Activated CD4-positive, alpha-beta T cell treated with anti-CD3 and anti-CD28 coated beads for 48 hours (primary cell): ENCODE results near the gene C12orf76.
"Not testable (repeated sequence)": the region's sequence is repeated elsewhere in the genome, so short reads cannot be mapped to it uniquely, and the experiment has no call there.

ENCODE experiments used
- DNase-seq: peaks from one replicate; pipeline ENCODE4 v3.0.0-alpha.2; 2020

C12orf76 gene, protein sequence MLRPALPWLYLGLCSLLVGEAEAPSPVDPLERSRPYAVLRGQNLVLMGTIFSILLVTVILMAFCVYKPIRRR

GRCh38 chr12:110048242-110049027 lies at the start of gene C12orf76:
Gene C12orf76 (minus strand): TSS chr12:110048522. CDS start chr12:110048495, 27 bp downstream.
- peak; percentile 94 for DNase-seq

DNA sequence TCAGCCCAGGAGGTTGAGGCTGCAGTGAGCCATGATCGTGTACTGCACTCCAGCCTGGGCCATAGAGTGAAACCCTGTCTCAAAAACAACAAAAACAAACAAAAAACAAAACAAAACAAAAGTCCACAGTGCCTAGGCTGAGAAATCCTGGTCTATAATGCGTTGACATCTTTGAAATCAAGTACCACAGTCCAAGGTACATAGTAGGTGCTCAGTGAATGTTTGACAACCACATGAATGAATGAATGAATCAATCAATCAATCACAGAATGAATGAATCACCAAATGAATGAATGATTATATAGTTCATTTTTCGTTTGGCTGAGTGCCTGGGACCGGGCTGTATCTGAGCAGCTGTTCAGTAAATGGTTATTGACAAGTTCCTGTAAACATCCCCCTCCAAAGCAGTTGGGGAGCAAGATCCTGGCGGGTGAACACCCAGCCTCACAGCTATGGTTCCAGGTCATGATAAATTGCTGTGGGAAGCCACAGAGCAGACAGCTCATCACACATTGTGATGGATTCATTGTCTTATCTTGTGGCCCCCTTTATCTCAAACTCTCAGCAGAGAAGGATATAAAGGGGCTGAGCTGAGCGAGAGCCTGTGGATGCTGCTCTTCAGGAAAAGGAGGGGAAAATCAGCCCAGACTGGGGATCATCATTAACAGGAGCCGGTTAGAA lies 45.4 kb upstream of the C12orf76 start:
- DNase-seq, result no peak

DNA sequence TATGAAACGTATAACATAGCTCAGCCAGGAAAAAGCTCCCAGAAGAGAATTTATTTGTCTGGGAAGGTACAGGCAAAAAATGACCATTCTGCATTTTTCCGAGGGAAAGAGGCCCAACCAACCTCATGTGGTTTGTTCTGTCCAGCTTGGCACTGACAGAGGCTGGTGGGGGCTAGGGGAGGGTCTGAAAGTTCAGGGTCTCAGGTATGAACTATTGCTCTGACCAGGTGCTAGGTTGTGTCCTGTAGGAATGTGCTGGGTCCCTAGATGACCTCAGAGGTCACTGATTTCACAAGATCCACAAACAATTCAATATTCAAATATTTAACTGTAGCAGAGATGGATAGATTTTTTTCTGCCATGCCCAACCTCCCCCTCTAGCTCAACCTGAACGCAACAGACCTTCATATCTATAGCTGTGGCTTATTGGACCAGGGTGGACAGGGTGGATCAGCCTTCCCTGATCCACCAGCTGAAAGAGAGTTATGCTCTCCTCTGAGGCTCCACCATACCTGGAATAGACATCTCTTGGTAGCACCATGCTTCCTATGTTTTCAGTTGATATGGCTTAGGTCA lies 42.9 kb upstream of the C12orf76 start:
- DNase-seq, result no peak

- DNase-seq, result no peak
Measured at GRCh38 chr12:110090266-110091135, 42.2 kb upstream of the C12orf76 start.

- DNase-seq, result no peak
Measured at GRCh38 chr12:110088936-110089335, 40.6 kb upstream of the C12orf76 start.

- DNase-seq, result not testable (repeated sequence)
Measured at GRCh38 chr12:110088216-110088615, 39.9 kb upstream of the C12orf76 start.

DNA sequence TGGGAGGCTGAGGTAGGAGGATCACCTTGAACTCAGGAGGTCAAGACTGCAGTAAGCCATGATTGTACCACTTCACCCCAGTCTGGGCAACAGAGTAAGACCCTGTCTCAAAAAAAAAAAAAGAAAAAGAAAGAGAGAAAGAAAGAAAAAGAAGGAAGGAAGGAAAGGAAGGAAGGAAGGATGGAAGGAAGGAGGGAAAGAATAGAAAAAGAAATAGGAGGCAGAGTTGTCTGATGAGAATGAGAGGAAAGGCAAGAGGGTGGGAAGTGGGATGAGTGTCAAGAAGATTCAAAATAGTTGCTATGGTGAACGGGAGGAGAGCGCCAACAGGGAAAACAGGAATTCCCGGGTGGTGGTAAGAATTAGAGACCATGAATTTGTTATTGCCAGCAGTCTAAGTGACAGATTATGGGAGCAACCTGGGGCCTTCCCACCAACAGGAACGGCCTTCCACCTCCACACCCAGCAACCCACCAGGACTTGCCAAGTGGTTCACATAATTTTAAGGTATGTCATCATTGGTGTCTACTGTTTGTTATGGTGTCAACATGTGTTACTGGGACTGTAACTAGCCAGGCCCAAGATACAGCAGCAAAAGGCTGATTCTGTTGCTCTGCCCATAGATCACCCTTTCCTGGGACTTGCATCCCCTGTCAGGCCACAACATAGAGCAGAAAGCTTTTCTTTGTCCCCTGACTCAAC lies 36.1 kb upstream of the C12orf76 start:
- no peak for DNase-seq

DNA sequence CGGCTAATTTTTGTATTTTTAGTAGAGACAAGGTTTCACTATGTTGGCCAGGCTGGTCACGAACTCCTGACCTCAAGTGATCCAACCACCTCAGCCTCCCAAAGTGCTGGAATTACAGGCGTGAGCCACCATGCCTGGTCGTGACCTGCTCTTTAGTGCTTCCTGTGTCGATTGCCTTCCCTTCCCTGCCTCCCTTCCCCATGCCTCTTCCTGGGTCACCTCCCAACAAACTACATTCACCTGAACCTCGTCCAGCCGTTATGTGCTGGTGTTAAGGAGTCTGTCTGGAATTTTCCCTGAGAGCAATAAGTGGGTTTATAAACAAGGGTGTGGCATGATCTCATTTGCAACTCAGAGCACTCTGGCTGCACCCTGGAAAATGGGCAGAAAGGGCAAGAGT lies 32.1 kb upstream of the C12orf76 start:
- no peak for DNase-seq

DNA sequence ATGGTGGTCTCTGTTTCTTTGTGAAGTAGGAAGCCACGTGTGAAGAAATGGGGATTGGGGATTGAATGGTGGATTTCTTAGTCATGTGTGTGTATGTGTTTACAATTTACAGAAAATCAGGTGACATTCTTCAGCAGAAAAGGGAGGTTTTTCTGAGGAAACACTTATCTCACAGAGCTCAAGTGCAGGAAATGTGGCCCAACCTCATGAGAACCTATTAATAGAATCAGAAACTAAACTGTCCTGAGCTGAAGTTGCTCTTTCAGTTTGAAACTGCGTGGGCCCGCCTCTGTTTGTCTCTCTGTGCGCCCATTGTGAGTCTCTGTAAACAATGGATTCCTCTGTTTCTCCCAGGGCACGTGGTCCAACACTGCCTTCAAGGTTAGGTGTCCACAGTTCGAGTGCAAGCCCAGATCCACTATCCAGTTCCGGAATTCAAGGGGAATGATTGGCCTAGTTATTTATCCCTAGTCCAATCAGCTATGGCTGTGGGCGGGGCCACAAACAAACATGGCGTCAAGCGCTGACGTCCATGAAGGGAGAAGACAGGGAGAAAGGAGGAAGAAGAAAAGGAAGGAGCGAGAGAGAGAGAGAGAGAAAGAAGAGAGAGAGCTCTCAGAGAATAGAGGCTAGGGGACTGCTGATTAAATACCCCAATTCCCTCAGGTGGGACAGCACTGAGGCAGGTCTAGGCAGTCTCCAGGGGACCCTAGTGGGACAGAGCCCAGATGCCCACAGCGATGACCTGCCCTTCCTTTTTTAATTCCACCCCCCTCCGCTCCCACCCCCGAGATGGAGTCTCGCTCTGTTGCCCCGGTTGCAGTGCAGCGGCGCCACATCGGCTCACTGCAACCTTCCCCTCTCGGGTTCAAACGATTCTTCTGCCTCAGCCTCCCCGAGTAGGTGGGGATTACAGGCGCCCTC lies 31.4 kb upstream of the C12orf76 start:
- DNase-seq, result peak; percentile 82

DNA sequence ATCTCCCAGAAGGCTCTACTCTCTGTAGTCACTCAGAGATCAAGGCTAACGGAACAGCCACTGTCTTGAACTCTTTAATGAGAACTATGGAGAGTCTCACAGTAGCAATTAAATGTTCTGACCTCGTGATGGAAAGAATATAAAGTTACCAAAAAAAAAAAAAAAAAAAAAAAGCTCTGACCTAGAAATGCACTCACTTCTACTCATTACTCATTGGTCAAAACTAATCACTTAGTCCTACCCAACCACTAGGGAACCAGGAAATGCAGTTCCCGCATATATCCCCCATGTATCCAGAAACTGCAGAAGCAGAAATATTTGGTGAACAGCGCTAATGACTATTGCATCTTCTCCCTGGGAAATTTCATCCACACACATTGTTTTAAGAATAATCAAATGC lies 29.5 kb upstream of the C12orf76 start:
- no peak for DNase-seq

- no peak for DNase-seq
Measured at GRCh38 chr12:110075880-110076279, 27.6 kb upstream of the C12orf76 start.

GRCh38 chr12:110074089-110074488 lies 25.8 kb upstream of the C12orf76 start:
- no peak for DNase-seq

GRCh38 chr12:110073049-110073831 lies 24.9 kb upstream of the C12orf76 start:
- DNase-seq, result peak; percentile 59

GRCh38 chr12:110072636-110073035 lies 24.3 kb upstream of the C12orf76 start:
- DNase-seq, result not testable (repeated sequence)

GRCh38 chr12:110071967-110072366 lies 23.6 kb upstream of the C12orf76 start:
- DNase-seq, result no peak

GRCh38 chr12:110071504-110071903 lies 23.2 kb upstream of the C12orf76 start:
- DNase-seq, result no peak

GRCh38 chr12:110068654-110069053 lies 20.3 kb upstream of the C12orf76 start:
- no peak for DNase-seq

GRCh38 chr12:110068115-110068514 lies 19.8 kb upstream of the C12orf76 start:
- DNase-seq, result not testable (repeated sequence)

DNA sequence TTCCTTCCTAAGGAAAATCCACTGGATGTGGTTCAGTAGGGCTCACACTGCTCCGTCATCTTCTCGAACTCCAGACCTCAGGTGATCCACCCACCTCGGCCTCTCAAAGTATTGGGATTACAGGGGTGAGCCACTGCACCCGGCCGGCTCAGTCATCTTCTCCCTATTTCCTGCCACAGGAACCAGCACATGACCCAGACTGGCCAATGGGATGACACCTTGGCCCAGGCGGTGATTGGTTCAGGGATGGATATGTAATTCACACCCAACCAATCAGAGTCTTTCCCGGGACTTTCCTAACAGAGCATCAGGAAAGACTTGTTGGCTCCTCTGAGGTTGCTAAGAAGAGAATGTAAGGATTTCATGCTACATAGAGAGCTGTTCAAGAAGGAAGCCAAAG lies 19.2 kb upstream of the C12orf76 start:
- no peak for DNase-seq

DNA sequence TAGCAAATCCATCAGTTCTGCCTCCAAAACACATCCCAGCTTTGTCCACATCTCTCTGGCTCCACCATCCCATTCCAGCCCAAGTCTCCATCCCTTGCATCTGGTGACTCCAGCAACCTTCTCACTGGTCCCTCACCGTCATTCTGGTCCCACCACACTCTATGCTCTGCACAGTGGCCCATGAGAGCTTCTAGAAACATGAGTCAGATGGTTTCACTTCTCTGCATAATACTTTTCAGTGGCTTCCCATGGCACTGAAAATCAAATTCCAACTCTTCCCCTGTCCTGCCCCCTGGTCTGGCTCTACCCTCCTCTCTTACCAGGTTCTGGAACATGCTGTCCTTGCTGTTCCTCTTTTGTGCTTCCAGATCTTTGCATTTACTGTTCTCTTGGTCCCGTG lies 17.2 kb upstream of the C12orf76 start:
- no peak for DNase-seq
